Subcutaneous abdominal adipose tissue (tissue), 5 donors: ENCODE data around the gene APOB.

Experiments used
- H3K27ac ChIP-seq: one replicate; pipeline ENCODE4 v1.7.0; 2013; ENCODE audit warnings: low read depth, mild to moderate bottlenecking, inconsistent platforms, low read length, moderate library complexity
- H3K27me3 ChIP-seq, 5 donors: one replicate each; pipeline ENCODE4 v1.7.0; 2013; ENCODE audit warnings: low read length in 5 of 5, inconsistent platforms in 1 of 5; ENCODE audit not compliant: control insufficient read depth in 5 of 5, insufficient read depth in 4 of 5
- H3K36me3 ChIP-seq, 5 donors: one replicate each; pipeline ENCODE4 v1.7.0; 2013; ENCODE audit warnings: low read length in 5 of 5; ENCODE audit not compliant: control insufficient read depth in 5 of 5, insufficient read depth in 5 of 5
- H3K4me1 ChIP-seq, 5 donors: one replicate each; pipeline ENCODE4 v1.7.0; 2013; ENCODE audit warnings: low read length in 5 of 5, mild to moderate bottlenecking in 3 of 5, moderate library complexity in 1 of 5; ENCODE audit not compliant: control insufficient read depth in 5 of 5, insufficient read depth in 5 of 5
- H3K4me3 ChIP-seq, 5 donors: one replicate each; pipeline ENCODE4 v1.7.0; 2013; ENCODE audit warnings: low read length in 5 of 5, low read depth in 1 of 5
- H3K9ac ChIP-seq, 5 donors: one replicate each; pipeline ENCODE4 v1.7.0; 2013; ENCODE audit warnings: low read length in 5 of 5, mild to moderate bottlenecking in 4 of 5, moderate library complexity in 3 of 5
- H3K9me3 ChIP-seq, 5 donors: one replicate each; pipeline ENCODE4 v1.7.0; 2013; ENCODE audit warnings: low read length in 5 of 5; ENCODE audit not compliant: control insufficient read depth in 5 of 5
- donor health status: healthy.
- donor health status: healthy.
- donor health status: healthy.
- donor health status: healthy.
- donor health status: healthy.

Gene APOB

DNA sequence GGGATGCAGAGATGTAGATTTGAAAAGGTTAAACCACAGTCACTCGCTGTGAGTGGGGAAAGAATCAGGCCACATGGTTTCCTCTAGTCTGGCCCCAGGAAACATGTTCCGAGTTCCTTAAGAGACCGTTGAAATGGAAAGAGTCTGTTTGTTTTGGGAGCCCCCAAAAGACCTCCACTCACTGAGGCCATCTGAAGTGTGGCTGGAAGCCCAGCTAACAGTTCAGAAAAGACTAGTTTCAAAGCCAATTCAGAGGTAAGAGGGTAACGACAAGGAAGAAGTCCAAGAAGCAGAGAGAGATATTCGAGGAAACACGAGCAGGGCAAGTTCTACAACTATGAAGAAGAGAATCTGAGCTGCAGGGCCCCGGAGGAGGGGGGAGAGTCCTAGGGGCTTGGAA is 61.0 kb downstream of the APOB start:
- no peaks in the 10 kb centered on the region for H3K36me3 ChIP-seq
- peaks cover 0 to 8% (median 0%) of the 10 kb centered on the region in 5 donors for H3K27me3 ChIP-seq
- no peak overlapping the region for H3K27ac ChIP-seq
- no peaks in the 10 kb centered on the region for H3K9me3 ChIP-seq
- peaks cover 2 to 27% (median 22%) of the 10 kb centered on the region in 5 donors for H3K4me1 ChIP-seq
- H3K9ac ChIP-seq = no peak overlapping the region
- H3K4me3 ChIP-seq = no peak overlapping the region

DNA sequence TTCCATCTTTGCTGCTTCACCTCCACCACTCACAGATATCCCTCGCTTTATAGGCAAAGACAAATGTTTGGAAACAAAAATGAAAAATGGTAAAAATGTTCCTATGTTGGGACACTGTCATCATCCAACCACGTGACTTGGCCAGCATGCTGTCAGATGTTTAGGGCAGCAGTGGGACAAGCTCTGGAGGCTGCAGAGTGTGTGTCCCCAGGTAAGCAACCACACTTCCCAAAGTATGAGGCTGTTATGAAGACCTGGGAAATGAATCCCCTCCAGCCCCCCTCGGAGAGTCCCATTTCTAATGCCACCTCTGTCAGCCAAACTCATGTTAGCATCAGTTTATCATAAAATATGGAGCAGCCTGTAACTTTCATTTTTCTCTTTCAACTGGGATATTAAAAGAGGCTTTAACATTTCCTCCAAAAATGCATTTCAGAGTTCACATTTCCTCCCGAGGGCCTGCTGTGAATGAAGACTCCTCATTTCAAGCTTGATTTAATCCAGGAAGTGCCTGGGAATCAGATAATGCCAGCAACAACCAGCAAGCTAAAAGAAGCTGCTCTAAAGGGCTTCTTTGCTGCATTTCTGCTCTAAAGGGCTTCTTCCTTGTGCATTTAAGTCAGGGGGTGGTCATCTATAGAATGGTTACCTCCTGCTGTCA is 66.2 kb downstream of the APOB start:
- Histone ChIP-seq H3K36me3 (no peaks in the 10 kb centered on the region), H3K9ac (no peak overlapping the region), H3K27me3 (peaks cover 0 to 8% (median 0%) of the 10 kb centered on the region in 5 donors), H3K27ac (no peak overlapping the region), H3K4me1 (peaks cover 7 to 24% (median 23%) of the 10 kb centered on the region in 5 donors), H3K4me3 (no peak overlapping the region), H3K9me3 (no peaks in the 10 kb centered on the region)

DNA sequence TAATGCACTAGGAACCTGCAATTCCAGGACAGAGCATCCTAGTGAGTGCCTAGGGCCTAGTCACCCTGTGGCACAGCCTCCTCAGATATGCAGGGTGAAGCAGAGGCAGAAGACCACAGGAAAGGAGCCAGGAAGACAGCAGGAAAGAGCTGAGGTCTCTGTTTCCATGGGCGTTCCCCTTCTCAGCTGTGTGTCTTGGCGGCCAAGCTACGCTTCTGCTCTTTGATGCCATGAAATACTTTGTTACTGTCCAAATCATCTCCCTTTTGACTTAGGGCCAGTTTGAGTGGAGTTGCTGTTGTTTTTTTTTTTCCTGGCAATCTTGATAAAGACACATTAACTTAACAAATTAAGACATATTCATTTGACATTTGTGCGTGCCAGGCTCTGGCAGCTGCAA is 67.3 kb downstream of the APOB start:
- Histone ChIP-seq H3K4me3 (no peak overlapping the region), H3K9ac (no peak overlapping the region), H3K36me3 (no peaks in the 10 kb centered on the region), H3K27ac (no peak overlapping the region), H3K9me3 (no peaks in the 10 kb centered on the region), H3K27me3 (peaks cover 0 to 7% (median 0%) of the 10 kb centered on the region in 5 donors), H3K4me1 (peaks cover 7 to 24% (median 23%) of the 10 kb centered on the region in 5 donors)

GRCh38 chr2:20972792-20973565 is 70.9 kb downstream of the APOB start:
- Histone ChIP-seq H3K4me1 (peaks cover 6 to 28% (median 18%) of the 10 kb centered on the region in 5 donors), H3K27me3 (peaks cover 0 to 4% (median 0%) of the 10 kb centered on the region in 5 donors), H3K4me3 (no peak overlapping the region), H3K27ac (no peak overlapping the region), H3K36me3 (no peaks in the 10 kb centered on the region), H3K9ac (no peak overlapping the region), H3K9me3 (no peaks in the 10 kb centered on the region)

DNA sequence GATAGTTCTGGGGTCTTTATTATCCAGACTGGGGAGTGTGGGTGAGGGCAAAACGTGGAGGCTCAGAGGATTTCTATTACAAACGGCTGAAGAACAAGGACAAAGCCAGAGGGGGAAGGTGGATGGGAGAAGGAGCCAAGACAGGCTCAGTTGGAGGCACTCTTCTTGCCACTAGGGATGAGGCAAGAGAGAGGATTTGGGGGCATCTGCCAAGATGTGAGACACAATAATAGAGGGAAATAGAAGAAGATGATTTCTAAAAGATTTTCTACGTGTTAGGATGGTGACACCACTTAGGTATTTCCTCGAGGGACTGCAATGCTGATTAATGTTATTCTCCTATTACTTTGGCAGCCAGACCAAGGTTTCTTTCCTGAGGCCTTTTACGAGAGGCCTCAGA is 71.8 kb downstream of the APOB start:
- no peak overlapping the region for H3K4me3 ChIP-seq
- no peak overlapping the region for H3K9ac ChIP-seq
- H3K27ac ChIP-seq = no peak overlapping the region
- peaks cover 0 to 4% (median 0%) of the 10 kb centered on the region in 5 donors for H3K27me3 ChIP-seq
- no peaks in the 10 kb centered on the region for H3K36me3 ChIP-seq
- H3K9me3 ChIP-seq = no peaks in the 10 kb centered on the region
- H3K4me1 ChIP-seq = peaks cover 1 to 19% (median 10%) of the 10 kb centered on the region in 5 donors

DNA sequence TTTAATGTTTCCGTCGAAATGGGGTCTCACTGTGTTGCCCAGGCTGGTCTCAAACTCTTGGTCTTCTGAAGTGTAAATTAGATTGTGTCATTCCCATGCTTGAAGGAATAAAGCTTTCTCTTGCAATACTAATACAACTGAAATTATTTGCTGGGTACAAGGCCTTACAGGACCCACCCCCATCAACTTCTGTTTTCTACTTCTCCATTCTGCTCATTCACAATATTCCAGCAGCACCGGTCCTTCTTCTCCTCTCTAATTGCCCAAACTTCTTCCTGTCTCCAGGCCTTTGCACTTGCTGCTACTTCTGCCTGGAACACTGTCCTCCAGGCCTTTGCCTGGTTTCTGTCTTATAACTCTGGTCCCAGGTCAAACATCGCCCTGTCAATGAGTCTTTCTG is 73.8 kb downstream of the APOB start:
- Histone ChIP-seq H3K27me3 (peaks cover 0 to 10% (median 7%) of the 10 kb centered on the region in 5 donors), H3K9me3 (no peaks in the 10 kb centered on the region), H3K36me3 (no peaks in the 10 kb centered on the region), H3K4me3 (no peak overlapping the region), H3K4me1 (peaks cover 0 to 6% (median 0%) of the 10 kb centered on the region in 5 donors), H3K27ac (no peak overlapping the region), H3K9ac (no peak overlapping the region)

GRCh38 chr2:20966061-20966595 is 77.7 kb downstream of the APOB start:
- Histone ChIP-seq H3K27ac (no peak overlapping the region), H3K4me1 (peaks cover 0 to 6% (median 0%) of the 10 kb centered on the region in 5 donors), H3K4me3 (no peak overlapping the region), H3K9me3 (no peaks in the 10 kb centered on the region), H3K36me3 (no peaks in the 10 kb centered on the region), H3K27me3 (peaks cover 0 to 13% (median 7%) of the 10 kb centered on the region in 5 donors), H3K9ac (no peak overlapping the region)

GRCh38 chr2:20965221-20965620 is 78.7 kb downstream of the APOB start:
- H3K4me1 ChIP-seq = peaks cover 0 to 6% (median 0%) of the 10 kb centered on the region in 5 donors
- peaks cover 0 to 14% (median 8%) of the 10 kb centered on the region in 5 donors for H3K27me3 ChIP-seq
- H3K4me3 ChIP-seq = no peak overlapping the region
- no peaks in the 10 kb centered on the region for H3K9me3 ChIP-seq
- no peaks in the 10 kb centered on the region for H3K36me3 ChIP-seq
- H3K9ac ChIP-seq = no peak overlapping the region
- H3K27ac ChIP-seq = no peak overlapping the region

- Histone ChIP-seq H3K27ac (no peak overlapping the region), H3K9ac (no peak overlapping the region), H3K36me3 (no peaks in the 10 kb centered on the region), H3K9me3 (no peaks in the 10 kb centered on the region), H3K4me3 (no peak overlapping the region), H3K27me3 (peaks cover 0 to 24% (median 13%) of the 10 kb centered on the region in 5 donors), H3K4me1 (no peaks in the 10 kb centered on the region)
Measured at GRCh38 chr2:20963867-20964266, 80.0 kb downstream of the APOB start.
